Tibial nerve (tissue), 4 donors: ENCODE results near the gene SLC46A1. TPM values are rescaled to one million over a fixed set of nuclear protein-coding genes. Genes with fewer than 3 reads are reported as not detected.

ENCODE experiments used
- DNase-seq, 2 donors: peaks; one replicate each; pipeline ENCODE4 v3.0.0-alpha.2; 2019; ENCODE audit warnings: low spot score in 2 of 2
- H3K27ac ChIP-seq, 4 donors: fragments of 200-600 bp; sonication (generic) in 3 of 4; one replicate each; pipeline ENCODE4 v1.5.1; 2017 to 2019; ENCODE audit warnings: mild to moderate bottlenecking in 1 of 4
- H3K27me3 ChIP-seq, 2 donors: fragments of 200-600 bp; sonication (generic) in 1 of 2; one replicate each; pipeline versions ENCODE4 v1.5.1 to v1.6.0; 2017 to 2019
- H3K36me3 ChIP-seq, 3 donors: fragments of 200-600 bp; sonication (generic); one replicate each; pipeline ENCODE4 v1.5.1; 2018 to 2019
- H3K4me1 ChIP-seq, 4 donors: fragments of 200-600 bp; sonication (generic) in 3 of 4; one replicate each; pipeline ENCODE4 v1.5.1; 2017 to 2019
- H3K4me3 ChIP-seq, 4 donors: fragments of 200-600 bp; sonication (generic) in 3 of 4; one replicate each; pipeline ENCODE4 v1.5.1; 2017 to 2019; ENCODE audit warnings: mild to moderate bottlenecking in 1 of 4, moderate library complexity in 1 of 4
- H3K9me3 ChIP-seq, 4 donors: fragments of 200-600 bp; sonication (generic) in 3 of 4; one replicate each; pipeline ENCODE4 v1.5.1; 2017 to 2019
- EP300 ChIP-seq, 2 donors: sonication (generic); formaldehyde crosslinking; IDR thresholded peaks; one replicate each; pipeline ENCODE4 v1.6.1; 2017; ENCODE audit warnings: antibody characterized with exemption in 2 of 2, mild to moderate bottlenecking in 1 of 2
- POLR2A ChIP-seq, 2 donors: fragments of 450-650 bp; IDR thresholded peaks; one replicate each; pipeline ENCODE4 v1.6.1; 2017; ENCODE audit warnings: antibody characterized with exemption in 2 of 2, mild to moderate bottlenecking in 2 of 2, moderate library complexity in 2 of 2
- WGBS, 2 donors: methylation state at CpG; one replicate each; pipeline ENCODE4 v1.1.5; 2018; 5-methylcytosine and 5-hydroxymethylcytosine counted together
- total RNA-seq, 4 donors: library from RNA; depleted of rRNA; stranded (reverse); fragments of >200 nt; gene quantifications; one replicate each; pipeline ENCODE4 v1.1.0, GENCODE V29; 2016
- TF ChIP-seq, protein P1 (sequence below), 5 experiments: fragments of 200-600 bp in 3 of 5; fragments of 450-650 bp in 2 of 5; sonication (generic) in 3 of 5; IDR thresholded peaks; one replicate each; pipeline ENCODE4 v1.5.1; 2016 to 2019; ENCODE audit warnings: antibody characterized with exemption in 5 of 5, mild to moderate bottlenecking in 3 of 5, moderate library complexity in 2 of 5

SLC46A1 gene
- total RNA-seq, 4 donors from 2014 or later: 5.0 to 10.8 (median 6.4) TPM

DNA sequence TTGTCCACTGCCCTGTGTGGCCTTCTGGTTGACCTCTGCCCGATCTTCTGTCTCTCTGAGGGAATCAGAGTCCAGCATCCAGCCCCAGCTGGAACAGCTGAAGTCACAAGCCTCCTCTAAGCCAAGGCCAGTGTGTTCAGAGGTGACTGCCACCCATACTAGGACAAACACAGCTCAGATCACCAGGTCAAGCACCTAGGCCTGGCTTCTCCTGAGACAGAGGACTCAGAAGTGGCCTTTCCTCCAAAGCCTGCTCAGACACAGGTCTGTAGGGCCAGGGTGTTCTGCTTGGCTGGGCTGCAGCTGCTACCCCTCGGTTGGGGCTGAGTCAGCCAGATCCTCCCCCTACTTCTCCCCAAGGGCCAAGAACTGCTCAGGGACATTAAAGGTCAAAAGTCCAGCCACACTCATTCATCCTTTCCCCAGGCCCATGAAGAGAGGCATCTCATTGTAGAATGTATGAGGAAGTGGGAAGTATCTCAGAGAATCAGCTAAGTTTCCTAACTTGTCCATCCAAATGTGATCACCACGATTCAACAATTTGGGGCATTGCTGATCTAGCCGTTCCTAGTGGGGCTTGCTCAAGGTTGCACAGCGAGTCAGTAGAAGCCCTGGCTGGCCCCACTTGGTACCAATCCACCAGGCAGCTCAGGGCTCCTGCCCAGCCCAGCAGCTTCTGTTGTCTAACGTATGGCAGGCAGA lies 7.6 kb downstream of the SLC46A1 start:
- WGBS, 2 donors: 43 to 50% methylated on average over 4 to 6 of the region's 6 CpGs
- Histone ChIP-seq H3K36me3 (peaks cover 0 to 97% (median 0%) of the 10 kb centered on the region in 3 donors), H3K4me1 (peaks cover 0 to 2% (median 0%) of the 10 kb centered on the region in 4 donors), H3K4me3 (no peak overlapping the region), H3K27ac (no peak overlapping the region), H3K27me3 (no peaks in the 10 kb centered on the region), H3K9me3 (no peaks in the 10 kb centered on the region)
- no peak for TF ChIP-seq EP300 (IDR thresholded peaks at IDR 0.05)
- TF ChIP-seq, protein P1, sequence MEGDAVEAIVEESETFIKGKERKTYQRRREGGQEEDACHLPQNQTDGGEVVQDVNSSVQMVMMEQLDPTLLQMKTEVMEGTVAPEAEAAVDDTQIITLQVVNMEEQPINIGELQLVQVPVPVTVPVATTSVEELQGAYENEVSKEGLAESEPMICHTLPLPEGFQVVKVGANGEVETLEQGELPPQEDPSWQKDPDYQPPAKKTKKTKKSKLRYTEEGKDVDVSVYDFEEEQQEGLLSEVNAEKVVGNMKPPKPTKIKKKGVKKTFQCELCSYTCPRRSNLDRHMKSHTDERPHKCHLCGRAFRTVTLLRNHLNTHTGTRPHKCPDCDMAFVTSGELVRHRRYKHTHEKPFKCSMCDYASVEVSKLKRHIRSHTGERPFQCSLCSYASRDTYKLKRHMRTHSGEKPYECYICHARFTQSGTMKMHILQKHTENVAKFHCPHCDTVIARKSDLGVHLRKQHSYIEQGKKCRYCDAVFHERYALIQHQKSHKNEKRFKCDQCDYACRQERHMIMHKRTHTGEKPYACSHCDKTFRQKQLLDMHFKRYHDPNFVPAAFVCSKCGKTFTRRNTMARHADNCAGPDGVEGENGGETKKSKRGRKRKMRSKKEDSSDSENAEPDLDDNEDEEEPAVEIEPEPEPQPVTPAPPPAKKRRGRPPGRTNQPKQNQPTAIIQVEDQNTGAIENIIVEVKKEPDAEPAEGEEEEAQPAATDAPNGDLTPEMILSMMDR (IDR thresholded peaks at IDR 0.05): no peak
- TF ChIP-seq POLR2A (IDR thresholded peaks at IDR 0.05): no peak
- DNase-seq: no peak

DNA sequence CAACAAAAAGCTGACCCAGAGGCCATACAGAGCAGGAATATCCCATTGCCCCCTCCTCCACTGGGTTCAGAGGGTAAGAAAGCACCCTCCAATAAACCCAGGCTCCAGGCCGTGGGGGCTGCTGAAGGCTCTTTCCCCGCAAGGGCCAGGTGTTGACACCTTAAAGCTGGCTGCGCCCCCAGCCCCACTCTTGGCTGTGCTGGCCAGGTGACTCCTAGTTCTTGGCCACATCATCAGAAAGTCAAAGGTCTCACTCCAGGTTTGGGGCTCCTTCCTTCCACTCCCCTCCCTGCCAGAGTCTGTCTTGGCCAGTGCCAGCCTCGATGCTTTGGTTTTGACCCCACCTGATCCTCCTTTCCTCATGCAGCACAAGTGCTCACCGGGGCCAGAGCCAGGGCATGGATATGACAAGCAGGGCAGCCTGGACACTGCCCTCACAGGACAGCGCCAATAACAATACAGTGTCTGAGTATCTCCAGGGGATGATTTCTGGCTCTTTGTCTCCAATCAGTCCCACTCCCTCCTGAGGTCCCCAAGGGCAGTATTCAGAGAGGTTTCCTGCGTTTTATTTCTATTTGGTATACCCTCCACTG lies 8.2 kb downstream of the SLC46A1 start:
- no peaks in the 10 kb centered on the region for H3K9me3 ChIP-seq
- peaks cover 0 to 2% (median 0%) of the 10 kb centered on the region in 4 donors for H3K4me1 ChIP-seq
- no peak overlapping the region for H3K4me3 ChIP-seq
- no peaks in the 10 kb centered on the region for H3K27me3 ChIP-seq
- peaks cover 0 to 99% (median 0%) of the 10 kb centered on the region in 3 donors for H3K36me3 ChIP-seq
- no peak for TF ChIP-seq EP300 (IDR thresholded peaks at IDR 0.05)
- TF ChIP-seq POLR2A (IDR thresholded peaks at IDR 0.05): no peak
- H3K27ac ChIP-seq: no peak overlapping the region
- WGBS, 2 donors: 70 to 72% methylated on average over 7 of the region's 7 CpGs
- DNase-seq: no peak

DNA sequence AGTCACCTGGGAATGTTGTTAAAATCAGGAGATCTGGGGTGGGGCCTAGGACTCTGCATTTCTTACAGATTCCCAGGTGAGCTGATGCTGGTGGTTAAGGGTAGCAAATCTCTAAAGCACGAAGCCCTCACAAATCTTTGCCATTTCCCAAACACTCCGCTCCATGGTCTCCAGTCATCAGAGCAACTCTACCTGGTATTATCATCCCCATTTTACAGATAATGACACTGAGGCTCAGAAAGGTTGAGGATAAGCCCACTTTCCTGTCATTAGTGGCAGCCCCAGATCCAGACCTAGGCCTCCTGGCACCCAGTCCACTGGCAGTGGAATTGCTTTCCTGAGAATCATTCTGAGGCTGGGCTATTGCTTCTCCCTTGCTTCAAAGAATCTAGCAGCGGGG lies 8.7 kb downstream of the SLC46A1 start:
- peaks cover 0 to 99% (median 0%) of the 10 kb centered on the region in 3 donors for H3K36me3 ChIP-seq

DNA sequence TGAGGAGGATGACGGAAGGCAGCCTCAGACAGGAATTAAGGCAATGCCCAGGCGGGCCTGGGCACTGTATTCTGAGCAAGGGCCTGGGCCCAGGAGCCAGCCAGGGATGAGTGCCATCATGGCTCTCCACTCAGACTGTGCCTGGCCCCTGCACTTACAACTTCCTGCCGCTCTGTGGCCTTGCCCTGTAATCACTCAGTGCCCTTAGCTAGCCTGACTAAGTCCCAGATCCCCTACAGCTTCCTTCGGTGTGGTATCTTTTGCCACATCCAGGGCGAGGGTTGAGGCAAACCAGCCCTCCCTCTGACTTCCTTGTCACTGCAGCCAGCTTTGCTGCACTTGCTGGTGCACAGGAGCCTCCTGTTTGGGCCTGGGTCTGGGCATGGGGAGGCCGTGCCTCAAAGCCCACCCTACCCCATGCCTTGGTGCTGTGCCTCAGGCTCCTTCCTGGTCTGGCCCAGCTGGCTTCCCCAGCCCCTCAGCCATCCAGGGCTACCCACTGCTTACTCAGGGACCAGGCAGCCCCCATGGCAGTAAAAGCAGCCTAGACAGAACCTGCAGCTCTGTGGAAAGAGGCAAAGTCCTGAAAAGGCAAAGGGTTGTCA lies 9.3 kb downstream of the SLC46A1 start:
- 77 to 97% methylated on average over 3 to 6 of the region's 6 CpGs for WGBS, 2 donors
- DNase-seq: no peak
- Histone ChIP-seq H3K27ac (no peak overlapping the region), H3K4me3 (no peak overlapping the region), H3K4me1 (peaks cover 0 to 2% (median 0%) of the 10 kb centered on the region in 4 donors), H3K27me3 (no peaks in the 10 kb centered on the region), H3K9me3 (no peaks in the 10 kb centered on the region), H3K36me3 (peaks cover 0 to 99% (median 0%) of the 10 kb centered on the region in 3 donors)
- TF ChIP-seq EP300 (IDR thresholded peaks at IDR 0.05): no peak
- no peak for TF ChIP-seq POLR2A (IDR thresholded peaks at IDR 0.05)

More for the DNA sequence above, 8.7 kb downstream of the SLC46A1 start:
- Histone ChIP-seq H3K4me3 (no peak overlapping the region), H3K27me3 (no peaks in the 10 kb centered on the region), H3K27ac (no peak overlapping the region), H3K9me3 (no peaks in the 10 kb centered on the region), H3K4me1 (peaks cover 0 to 2% (median 0%) of the 10 kb centered on the region in 4 donors)
- no peak for DNase-seq
- 95 to 98% methylated on average over 3 of the region's 3 CpGs for WGBS, 2 donors
- no peak for TF ChIP-seq EP300 (IDR thresholded peaks at IDR 0.05)
- TF ChIP-seq, protein P1 (IDR thresholded peaks at IDR 0.05): no peak
- no peak for TF ChIP-seq POLR2A (IDR thresholded peaks at IDR 0.05)

DNA sequence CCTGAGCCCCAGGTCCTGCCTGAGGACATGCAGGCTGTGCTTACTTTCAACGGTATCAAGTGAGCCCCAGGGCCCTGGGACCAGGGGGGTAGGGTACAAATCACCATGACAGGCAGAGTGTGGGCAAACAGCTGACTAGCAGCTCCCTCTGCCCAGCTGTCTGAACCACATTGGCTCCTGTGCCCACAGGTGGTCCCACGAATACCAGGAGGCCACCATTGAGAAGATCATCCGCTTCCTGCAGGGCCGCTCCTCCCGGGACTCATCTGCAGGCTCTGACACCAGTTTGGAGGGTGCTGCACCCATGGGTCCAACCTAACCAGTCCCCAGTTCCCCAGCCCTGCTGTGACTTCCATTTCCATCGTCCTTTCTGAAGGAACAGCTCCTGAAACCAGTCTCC lies 10.0 kb downstream of the SLC46A1 start:
- no peak for TF ChIP-seq POLR2A (IDR thresholded peaks at IDR 0.05)
- no peak for TF ChIP-seq EP300 (IDR thresholded peaks at IDR 0.05)
- TF ChIP-seq, protein P1 (IDR thresholded peaks at IDR 0.05): no peak
- WGBS, 2 donors: 82 to 86% methylated on average over 6 of the region's 6 CpGs
- H3K36me3 ChIP-seq: peaks cover 0 to 98% (median 0%) of the 10 kb centered on the region in 3 donors
- no peak for DNase-seq
- no peak overlapping the region for H3K27ac ChIP-seq
- H3K4me1 ChIP-seq: peaks cover 0 to 2% (median 0%) of the 10 kb centered on the region in 4 donors
- no peaks in the 10 kb centered on the region for H3K27me3 ChIP-seq
- H3K4me3 ChIP-seq: no peak overlapping the region
- no peaks in the 10 kb centered on the region for H3K9me3 ChIP-seq

DNA sequence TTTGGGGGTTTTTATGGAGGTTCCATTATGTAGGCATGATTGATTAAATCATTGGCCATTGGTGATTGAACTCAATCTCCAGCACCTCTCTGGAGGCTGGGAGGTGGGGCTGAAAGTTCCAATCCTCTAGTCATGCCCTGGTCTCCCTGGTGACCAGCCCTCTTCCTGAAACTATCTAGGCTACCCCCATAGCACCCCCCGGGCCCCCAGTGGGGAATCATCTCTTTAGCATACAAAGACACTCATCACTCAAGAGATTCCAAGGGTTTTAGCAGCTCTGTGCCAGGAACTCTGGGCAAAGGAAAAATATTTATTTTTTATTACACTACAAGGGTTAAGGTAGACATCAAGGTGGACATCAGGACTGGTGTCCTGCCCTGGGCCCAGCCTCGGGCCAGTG lies 10.6 kb downstream of the SLC46A1 start:
- no peak for TF ChIP-seq POLR2A (IDR thresholded peaks at IDR 0.05)
- TF ChIP-seq, protein P1 (IDR thresholded peaks at IDR 0.05): no peak
- no peak for TF ChIP-seq EP300 (IDR thresholded peaks at IDR 0.05)
- no peak for DNase-seq
- H3K27me3 ChIP-seq: no peaks in the 10 kb centered on the region
- peaks cover 0 to 98% (median 0%) of the 10 kb centered on the region in 3 donors for H3K36me3 ChIP-seq
- H3K27ac ChIP-seq: no peak overlapping the region
- no peak overlapping the region for H3K4me3 ChIP-seq
- 55 to 85% methylated on average over 2 of the region's 2 CpGs for WGBS, 2 donors
- no peaks in the 10 kb centered on the region for H3K9me3 ChIP-seq
- peaks cover 0 to 2% (median 0%) of the 10 kb centered on the region in 4 donors for H3K4me1 ChIP-seq
